Duodenal mucosa (tissue), 2 donors: ENCODE data around the gene RFX6.
"Not testable (repeated sequence)": the region's sequence is repeated elsewhere in the genome, so short reads cannot be mapped to it uniquely, and the experiment has no call there.

Experiments
- H3K27ac ChIP-seq: one replicate; pipeline ENCODE4 v1.7.0; 2013; ENCODE audit warnings: low read depth, low read length
- H3K27me3 ChIP-seq, 2 donors: one replicate each; pipeline ENCODE4 v1.7.0; 2013; ENCODE audit warnings: low read length in 2 of 2, control low read depth in 1 of 2; ENCODE audit not compliant: insufficient read depth in 2 of 2, control insufficient read depth in 1 of 2
- H3K36me3 ChIP-seq, 2 donors: one replicate each; pipeline ENCODE4 v1.7.0; 2013; ENCODE audit warnings: low read length in 2 of 2, control low read depth in 1 of 2; ENCODE audit not compliant: insufficient read depth in 2 of 2, control insufficient read depth in 1 of 2
- H3K4me1 ChIP-seq, 2 donors: one replicate each; pipeline ENCODE4 v1.7.0; 2013; ENCODE audit warnings: low read length in 2 of 2, control low read depth in 1 of 2; ENCODE audit not compliant: insufficient read depth in 2 of 2, control insufficient read depth in 1 of 2
- H3K4me3 ChIP-seq, 2 donors: one replicate each; pipeline ENCODE4 v1.7.0; 2013; ENCODE audit warnings: low read length in 2 of 2, low read depth in 1 of 2
- H3K9ac ChIP-seq, 2 donors: one replicate each; pipeline ENCODE4 v1.7.0; 2013; ENCODE audit warnings: low read length in 2 of 2, low read depth in 1 of 2
- H3K9me3 ChIP-seq, 2 donors: one replicate each; pipeline ENCODE4 v1.7.0; 2013; ENCODE audit warnings: low read length in 2 of 2, control low read depth in 1 of 2; ENCODE audit not compliant: control insufficient read depth in 1 of 2

Gene RFX6

DNA sequence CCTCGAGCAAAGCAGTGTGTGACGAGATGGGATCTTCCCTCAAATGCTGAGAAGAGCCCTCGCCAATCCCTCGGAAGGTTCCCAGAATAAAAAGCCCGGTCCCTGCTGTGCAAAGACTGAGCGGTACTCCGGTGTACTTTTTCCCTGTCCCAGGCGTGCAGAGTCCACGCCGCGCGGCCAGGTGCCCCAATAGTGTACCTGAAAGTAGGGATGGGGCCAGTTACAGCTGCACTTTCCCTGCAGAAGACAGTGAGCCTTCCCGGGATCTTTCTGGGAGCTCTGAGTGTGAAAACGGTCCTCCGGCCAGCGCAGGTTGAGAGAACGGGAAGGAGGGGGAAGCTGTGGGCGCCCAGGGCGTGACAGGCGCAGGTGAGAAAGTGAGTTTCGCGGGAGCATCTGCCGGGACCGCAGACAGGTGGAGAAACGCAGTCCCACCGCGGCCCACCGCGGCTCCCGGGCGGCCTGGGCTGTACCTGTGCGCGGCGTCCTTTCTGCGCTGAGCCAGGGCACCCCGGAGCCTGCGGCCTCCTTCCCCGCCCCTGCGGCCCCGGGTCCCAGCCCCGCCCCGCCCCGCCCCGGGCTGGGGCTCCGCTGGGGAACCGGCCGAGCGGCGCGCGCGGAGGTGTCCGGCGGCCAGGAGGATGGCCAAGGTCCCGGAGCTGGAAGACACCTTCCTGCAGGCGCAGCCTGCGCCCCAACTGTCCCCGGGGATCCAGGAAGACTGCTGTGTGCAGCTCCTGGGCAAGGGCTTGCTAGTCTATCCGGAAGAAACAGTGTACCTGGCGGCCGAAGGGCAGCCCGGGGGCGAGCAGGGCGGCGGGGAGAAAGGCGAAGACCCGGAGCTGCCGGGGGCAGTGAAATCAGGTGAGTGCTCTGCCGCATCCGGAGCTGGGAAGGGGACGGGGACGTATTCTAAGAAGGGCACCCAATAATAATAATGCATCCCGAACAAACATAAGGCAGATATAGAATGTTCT is at the start of gene RFX6:
Gene RFX6 (plus strand): TSS at position 608 of the 977 bp plus-strand sequence. CDS start 34 bp downstream, at position 642.
- H3K9me3 ChIP-seq = no peaks in the 10 kb centered on the region
- H3K4me1 ChIP-seq = no peaks in the 10 kb centered on the region
- no peak within 1 kb of the TSS for H3K27ac ChIP-seq
- peak within 1 kb of the TSS; percentile 22 to 50 for H3K4me3 ChIP-seq
- H3K27me3 ChIP-seq = peaks cover 24 to 37% of the 10 kb centered on the region in 2 donors
- no peaks in the 10 kb centered on the region for H3K36me3 ChIP-seq
- peak within 1 kb of the TSS in 1 of 2 donors; percentile 6 for H3K9ac ChIP-seq

DNA sequence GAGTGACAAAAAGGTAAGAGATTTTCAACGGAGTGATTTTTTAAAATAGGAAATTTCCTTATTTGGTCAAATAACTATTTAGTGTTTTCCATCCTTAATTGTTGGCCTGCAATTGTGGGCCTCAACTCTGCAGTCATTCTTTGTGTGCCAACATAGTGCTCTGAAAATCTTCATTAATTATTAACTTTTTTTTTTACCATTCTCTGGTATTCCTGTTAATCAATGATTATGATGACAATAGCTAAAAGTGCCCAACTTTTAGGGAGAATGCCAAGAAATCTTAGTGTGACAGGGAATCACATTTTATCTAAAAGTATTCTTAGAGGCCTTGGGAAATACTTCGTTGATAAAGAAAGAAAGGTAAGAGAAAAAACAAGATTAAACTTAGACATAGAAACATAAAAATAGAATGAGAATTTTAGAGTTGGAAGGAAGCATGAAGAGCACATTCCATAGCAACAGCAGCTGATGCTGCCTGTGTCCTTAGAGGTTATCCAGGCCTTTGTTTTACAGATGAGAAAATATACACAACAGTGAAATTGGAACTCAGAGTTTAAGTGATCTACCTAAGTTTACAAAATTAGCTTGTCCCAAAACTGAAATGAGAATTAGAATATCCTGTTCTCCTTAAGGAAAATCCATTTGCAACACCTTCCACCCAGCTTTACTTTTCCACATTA is 49.3 kb upstream of the RFX6 start:
- Histone ChIP-seq H3K4me3 (no peak overlapping the region), H3K9me3 (no peaks in the 10 kb centered on the region), H3K36me3 (no peaks in the 10 kb centered on the region), H3K27ac (no peak overlapping the region), H3K9ac (no peak overlapping the region), H3K4me1 (no peaks in the 10 kb centered on the region), H3K27me3 (no peaks in the 10 kb centered on the region)

DNA sequence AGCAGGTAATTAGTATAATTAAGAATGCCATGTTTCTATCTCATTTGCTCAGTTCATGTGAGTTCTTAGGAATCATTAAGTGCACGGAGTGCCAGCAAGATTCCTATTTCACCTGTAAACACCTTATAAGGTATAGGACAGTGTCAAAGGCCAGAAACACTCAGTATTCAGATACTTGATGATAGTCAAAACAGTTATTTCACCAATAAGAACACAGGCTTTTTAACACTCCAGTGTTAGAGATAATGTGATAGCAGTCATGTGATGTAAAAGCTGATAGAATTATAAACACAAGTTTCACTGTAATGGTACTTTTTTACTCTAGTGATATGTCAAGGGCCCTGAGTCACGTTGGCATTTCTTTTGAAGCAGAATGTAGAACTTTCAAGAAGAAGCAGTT is 48.1 kb upstream of the RFX6 start, which contains the start of gene GPRC6A:
Gene GPRC6A (minus strand): TSS at position 101 of the 400 bp plus-strand sequence. CDS start 70 bp downstream, at position 31.
- no peak within 1 kb of the TSS for H3K27ac ChIP-seq
- no peaks in the 10 kb centered on the region for H3K27me3 ChIP-seq
- H3K9ac ChIP-seq = no peak within 1 kb of the TSS
- H3K9me3 ChIP-seq = no peaks in the 10 kb centered on the region
- H3K4me1 ChIP-seq = no peaks in the 10 kb centered on the region
- H3K4me3 ChIP-seq = no peak within 1 kb of the TSS
- no peaks in the 10 kb centered on the region for H3K36me3 ChIP-seq

DNA sequence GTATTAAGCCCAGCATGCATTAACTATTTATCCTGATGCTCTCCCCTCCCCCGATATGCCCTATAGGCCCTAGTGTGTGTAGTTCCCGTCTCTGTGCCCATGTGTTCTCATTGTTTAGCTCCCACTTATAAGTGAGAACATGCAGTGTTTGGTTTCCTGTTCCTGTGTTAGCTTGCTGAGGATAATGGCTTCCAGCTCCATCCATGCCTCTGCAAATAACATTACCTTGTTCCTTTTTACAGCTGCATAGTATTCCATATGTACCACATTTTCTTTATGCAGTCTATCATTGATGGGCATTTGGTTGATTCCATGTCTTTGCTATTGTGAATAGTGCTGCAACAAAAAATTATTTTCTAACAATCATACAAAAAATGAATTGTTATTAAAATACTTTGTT is 42.5 kb upstream of the RFX6 start:
- H3K4me3 ChIP-seq, H3K27me3 ChIP-seq, H3K27ac ChIP-seq, H3K4me1 ChIP-seq, H3K9me3 ChIP-seq, H3K9ac ChIP-seq, H3K36me3 ChIP-seq: not testable (repeated sequence)

DNA sequence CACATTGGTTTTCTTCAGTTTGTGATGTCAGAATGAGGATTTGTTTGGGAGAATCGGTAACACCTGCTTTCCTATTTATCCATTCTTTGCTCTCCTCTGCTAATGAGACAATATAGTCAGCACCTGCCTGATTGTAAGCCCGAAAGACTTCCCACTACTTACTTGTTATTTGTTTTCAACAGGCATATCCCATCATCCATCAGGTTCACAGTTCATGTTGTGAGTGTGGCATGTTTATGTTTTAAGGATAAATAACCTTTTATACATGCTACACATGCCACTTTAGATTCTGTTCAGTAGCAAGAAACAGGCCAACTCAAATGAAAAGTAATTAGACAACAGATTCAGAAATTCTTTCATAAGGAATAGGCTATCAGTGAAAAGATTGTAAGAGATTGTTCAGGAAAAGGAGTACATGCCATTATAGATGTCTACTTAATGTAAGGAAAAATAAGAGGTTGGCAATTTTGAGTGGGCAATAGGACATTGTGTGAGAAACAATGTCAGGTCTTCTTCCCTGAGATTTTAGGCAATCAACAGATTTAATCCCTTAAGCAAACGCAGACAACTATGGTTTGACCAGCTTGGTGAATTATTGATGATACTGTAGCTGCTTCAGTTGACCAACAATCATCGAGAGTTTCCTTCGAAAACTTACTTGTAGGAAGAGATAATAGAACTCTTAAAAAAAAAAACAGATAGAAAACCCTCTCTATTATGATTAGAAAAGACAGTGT is 40.3 kb upstream of the RFX6 start:
- H3K36me3 ChIP-seq = no peaks in the 10 kb centered on the region
- no peak overlapping the region for H3K9ac ChIP-seq
- H3K27ac ChIP-seq = no peak overlapping the region
- no peaks in the 10 kb centered on the region for H3K9me3 ChIP-seq
- H3K4me3 ChIP-seq = no peak overlapping the region
- no peaks in the 10 kb centered on the region for H3K4me1 ChIP-seq
- H3K27me3 ChIP-seq = no peaks in the 10 kb centered on the region

DNA sequence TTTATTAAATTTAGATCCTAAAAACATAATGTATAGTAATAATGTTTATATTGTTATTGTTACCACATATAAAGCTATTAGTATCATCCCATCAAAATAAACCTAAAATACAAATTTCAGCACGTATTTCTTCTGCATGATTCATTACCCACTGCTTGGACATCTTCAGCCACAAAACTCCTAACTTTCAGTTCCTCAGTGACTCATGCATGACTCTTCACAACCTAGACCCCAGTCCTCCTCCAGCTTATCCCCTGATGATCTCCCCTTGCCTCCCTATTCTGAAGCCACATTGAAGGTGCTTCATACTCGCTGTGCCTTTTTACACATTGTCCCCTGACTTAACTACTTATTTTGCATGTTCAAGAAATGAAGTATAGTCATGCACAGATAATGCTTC is 37.0 kb upstream of the RFX6 start:
- H3K27me3 ChIP-seq = no peaks in the 10 kb centered on the region
- H3K9me3 ChIP-seq = no peaks in the 10 kb centered on the region
- H3K4me3 ChIP-seq = no peak overlapping the region

GRCh38 chr6:116842459-116842858 is 34.6 kb upstream of the RFX6 start:
- no peak overlapping the region for H3K9ac ChIP-seq
- no peaks in the 10 kb centered on the region for H3K9me3 ChIP-seq
- H3K27ac ChIP-seq = no peak overlapping the region
- no peaks in the 10 kb centered on the region for H3K27me3 ChIP-seq
- no peaks in the 10 kb centered on the region for H3K36me3 ChIP-seq
- H3K4me1 ChIP-seq = no peaks in the 10 kb centered on the region
- H3K4me3 ChIP-seq = no peak overlapping the region

More for the DNA sequence above, 37.0 kb upstream of the RFX6 start:
- Histone ChIP-seq H3K4me1 (no peaks in the 10 kb centered on the region), H3K9ac (no peak overlapping the region), H3K27ac (no peak overlapping the region), H3K36me3 (no peaks in the 10 kb centered on the region)

GRCh38 chr6:116847227-116847626 is 29.8 kb upstream of the RFX6 start:
- Histone ChIP-seq H3K36me3 (no peaks in the 10 kb centered on the region), H3K9ac (no peak overlapping the region), H3K4me3 (no peak overlapping the region), H3K9me3 (no peaks in the 10 kb centered on the region), H3K4me1 (no peaks in the 10 kb centered on the region), H3K27ac (no peak overlapping the region), H3K27me3 (no peaks in the 10 kb centered on the region)

GRCh38 chr6:116858060-116858459 is 19.0 kb upstream of the RFX6 start:
- H3K27me3 ChIP-seq = no peaks in the 10 kb centered on the region
- H3K36me3 ChIP-seq = no peaks in the 10 kb centered on the region
- H3K4me1 ChIP-seq = no peaks in the 10 kb centered on the region
- H3K4me3 ChIP-seq = no peak overlapping the region
- no peaks in the 10 kb centered on the region for H3K9me3 ChIP-seq
- no peak overlapping the region for H3K27ac ChIP-seq
- no peak overlapping the region for H3K9ac ChIP-seq

- no peaks in the 10 kb centered on the region for H3K27me3 ChIP-seq
- H3K9ac ChIP-seq = no peak overlapping the region
- H3K27ac ChIP-seq = no peak overlapping the region
- no peaks in the 10 kb centered on the region for H3K9me3 ChIP-seq
- no peaks in the 10 kb centered on the region for H3K36me3 ChIP-seq
- no peaks in the 10 kb centered on the region for H3K4me1 ChIP-seq
- no peak overlapping the region for H3K4me3 ChIP-seq
These were observed 17.8 kb upstream of the RFX6 start for GRCh38 chr6:116859264-116859663.
